Measurements from ENCODE around the gene IRF2.

DNA sequence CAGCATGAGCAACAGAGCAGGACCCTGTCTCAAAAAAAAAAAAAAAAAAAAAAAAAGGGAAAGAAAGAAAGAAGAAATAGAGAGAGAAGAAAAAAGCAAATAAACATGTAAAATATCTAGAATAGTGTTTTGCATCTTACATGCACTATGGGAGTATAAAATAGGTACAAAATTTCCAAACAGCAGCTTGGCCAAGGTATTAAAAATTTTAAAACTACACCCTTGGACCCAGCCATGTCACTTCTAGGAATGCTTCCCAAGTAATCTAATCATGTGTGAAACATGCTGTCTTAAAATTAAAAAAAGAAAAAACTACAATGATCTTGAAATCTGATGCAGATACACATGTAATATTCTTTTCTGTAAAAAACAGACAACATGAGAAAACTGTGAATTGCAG is 21.6 kb downstream of the IRF2 start:
- TF ChIP-seq PAX5 (IDR thresholded peaks at IDR 0.05; ENCODE audit: insufficient read depth, low read length, severe bottlenecking) (no peak), POLR2A (IDR thresholded peaks at IDR 0.05; ENCODE audit: low read depth, low read length) (no peak), POLR2AphosphoS5 (IDR thresholded peaks at IDR 0.05; ENCODE audit: low read depth, low read length) (no peak), TAF1 (IDR thresholded peaks at IDR 0.05; ENCODE audit: low read depth, low read length) (no peak), SPI1 (IDR thresholded peaks at IDR 0.05; ENCODE audit: low read depth, low read length) (no peak), POU2F2 (IDR thresholded peaks at IDR 0.05; ENCODE audit: low read depth, low read length) (no peak)

Measured in GM12891 (cell line).